Medulla oblongata (tissue), 1 donor: Measurements from ENCODE around the gene CCT5.

Source experiments
- DNase-seq: peaks from one replicate; pipeline ENCODE4 v3.0.0-alpha.2; 2015; ENCODE audit errors: extremely low spot score

CCT5 gene

GRCh38 chr5:10249948-10250805 is at the start of gene CCT5:
TSS of gene CCT5 (plus strand) at chr5:10250280. CDS start at chr5:10250341, 61 bp downstream.
- peak; percentile 98 for DNase-seq

DNA sequence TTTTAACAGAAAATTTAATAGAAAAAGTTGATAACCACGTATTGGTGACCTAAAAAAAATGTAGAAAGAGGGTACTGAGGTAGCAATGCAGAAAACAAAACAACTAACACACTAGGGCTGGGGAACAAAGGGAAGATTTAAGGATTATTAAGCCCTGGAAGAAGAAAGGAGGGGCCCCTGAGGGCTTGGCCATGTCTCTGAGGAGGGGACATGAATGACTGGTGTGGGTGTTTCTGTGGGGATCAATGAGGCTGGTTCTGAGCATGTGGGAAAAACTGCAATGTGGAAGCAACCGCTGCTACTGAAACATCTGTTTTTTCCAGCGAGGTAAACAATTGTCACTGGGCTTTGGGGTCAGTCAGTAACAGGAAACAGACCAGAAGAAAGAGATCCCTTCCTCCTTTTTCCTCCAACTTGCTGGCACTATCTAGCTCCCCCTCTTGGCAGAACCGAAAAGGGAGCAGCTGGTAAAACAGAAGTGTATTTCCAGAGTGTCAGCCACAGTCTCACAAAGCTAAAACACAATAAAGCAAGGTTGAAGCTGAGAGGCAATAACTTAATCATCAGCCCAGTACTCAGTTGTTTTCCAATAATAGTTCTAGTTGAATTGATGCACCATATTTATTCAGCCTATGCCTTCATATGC is 48.7 kb upstream of the CCT5 start:
- DNase-seq, result no peak

DNA sequence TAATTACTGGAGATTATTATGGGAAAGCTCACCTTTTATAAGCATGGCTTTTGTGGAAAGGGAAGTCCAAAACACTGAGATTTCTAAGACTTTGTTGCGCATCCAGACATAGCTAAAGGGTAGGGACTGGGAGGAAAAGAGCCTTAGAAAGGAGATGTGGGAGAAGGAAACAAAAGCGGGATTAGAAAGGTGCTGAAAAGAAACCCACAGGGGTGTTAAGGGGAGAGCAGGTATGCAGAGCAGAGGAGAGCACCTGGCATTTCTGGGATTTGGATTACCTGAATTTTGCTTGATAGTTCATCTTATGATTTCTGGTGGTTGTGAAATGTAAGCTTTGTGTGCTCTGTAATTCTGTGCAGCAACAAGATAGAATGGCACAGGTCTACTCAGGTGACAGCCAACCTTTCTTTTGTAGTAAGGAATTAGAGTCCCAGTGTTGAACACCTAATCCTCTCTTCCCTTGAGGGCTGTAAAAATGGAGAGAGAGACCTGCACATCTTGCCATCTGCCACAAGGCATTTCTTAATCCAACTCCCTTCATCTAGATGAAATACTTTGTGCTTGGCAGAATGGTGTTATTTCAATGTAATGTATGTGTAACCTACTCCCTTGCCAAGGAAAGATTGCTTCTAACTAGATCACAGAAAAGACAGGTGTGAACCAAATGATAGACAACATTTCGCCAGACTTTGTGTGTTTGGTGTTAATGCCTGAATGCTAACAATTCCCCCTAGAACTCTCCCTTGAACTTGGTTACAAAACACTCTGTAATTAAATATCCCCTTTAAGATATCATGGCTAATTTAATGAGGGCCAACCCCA is 47.8 kb upstream of the CCT5 start:
- no peak for DNase-seq

DNA sequence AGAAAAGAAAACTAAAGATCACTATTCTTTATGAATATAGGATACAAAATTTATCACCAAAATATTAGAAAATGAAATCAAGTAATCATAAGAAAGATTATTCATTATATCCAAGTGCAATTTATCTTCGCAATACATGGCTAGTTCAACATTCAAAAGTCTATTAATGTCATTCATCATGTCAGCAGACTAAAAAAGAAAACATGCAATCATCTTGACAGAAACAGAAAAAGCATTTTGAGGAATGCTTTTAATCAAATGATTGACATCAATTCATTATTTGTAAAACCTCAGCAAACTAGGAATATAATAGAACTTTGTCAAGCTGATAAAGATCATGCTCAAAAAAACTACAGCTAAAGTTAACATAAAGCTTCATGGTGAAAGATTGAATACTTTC is 41.1 kb upstream of the CCT5 start:
- DNase-seq, result no peak

GRCh38 chr5:10213316-10213715 is 36.8 kb upstream of the CCT5 start:
- no peak for DNase-seq

GRCh38 chr5:10214041-10214440 is 36.0 kb upstream of the CCT5 start:
- no peak for DNase-seq

GRCh38 chr5:10215366-10215765 is 34.7 kb upstream of the CCT5 start:
- DNase-seq, result no peak

DNA sequence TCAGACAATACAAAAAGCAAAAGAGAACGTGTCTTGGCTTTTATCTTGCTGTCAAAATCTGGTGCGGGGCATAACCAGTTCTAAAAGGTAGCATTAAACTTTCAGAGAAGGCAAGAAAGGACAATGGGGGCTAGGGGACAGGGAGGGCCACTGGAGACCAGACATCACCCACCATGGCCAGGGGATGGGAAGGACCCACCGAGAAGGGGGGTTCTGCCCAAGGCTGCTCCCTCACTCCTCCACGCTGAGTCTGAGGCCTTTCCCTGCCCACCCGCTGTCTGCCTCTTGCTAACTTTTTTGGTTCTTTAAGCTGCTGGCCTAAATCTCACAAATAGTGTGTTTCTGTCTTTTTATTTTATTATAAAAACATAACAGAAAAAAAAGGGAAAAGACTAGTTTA is 34.0 kb upstream of the CCT5 start:
- DNase-seq, result no peak

GRCh38 chr5:10218658-10219057 is 31.4 kb upstream of the CCT5 start:
- DNase-seq, result no peak

- DNase-seq, result no peak
Observed at GRCh38 chr5:10219068-10219467, 31.0 kb upstream of the CCT5 start.

DNA sequence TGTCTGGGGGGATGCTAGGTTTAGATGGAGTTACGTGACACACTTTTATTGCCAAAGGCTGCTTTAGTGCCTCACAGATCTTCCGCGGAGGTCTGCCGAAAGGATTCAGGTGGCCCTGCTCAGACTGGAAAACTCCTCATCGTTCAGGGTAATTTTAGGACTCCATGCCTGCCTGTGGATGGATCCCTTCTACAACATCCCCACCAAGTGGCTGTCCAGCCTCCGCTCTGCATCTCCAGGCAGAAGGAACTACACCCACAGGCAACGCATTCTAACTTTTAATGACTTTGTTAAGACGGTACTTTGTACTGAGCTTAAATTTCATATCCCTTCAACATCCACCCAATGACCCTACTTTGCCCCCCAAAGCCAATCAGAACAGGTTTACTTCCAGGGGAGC is 29.8 kb upstream of the CCT5 start:
- no peak for DNase-seq

DNA sequence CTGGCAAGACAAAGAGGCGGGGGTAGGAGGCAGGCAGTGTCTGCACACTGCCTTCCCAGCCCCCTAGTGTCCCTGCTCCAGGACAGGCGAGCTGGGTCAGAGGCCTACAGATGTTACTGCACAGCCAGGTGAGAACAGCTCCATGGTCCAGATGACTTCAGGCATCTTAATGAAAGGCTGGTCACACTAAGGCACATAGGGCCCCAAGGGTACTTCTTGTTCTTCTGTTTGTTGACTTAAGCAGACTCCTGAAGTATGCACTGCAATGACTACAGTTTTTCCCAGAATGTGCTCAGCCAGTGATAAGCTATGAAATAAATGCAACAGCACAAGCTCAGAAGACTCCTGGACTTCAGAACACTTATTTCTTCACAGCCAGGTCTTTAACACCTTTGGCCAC is 27.8 kb upstream of the CCT5 start:
- no peak for DNase-seq

DNA sequence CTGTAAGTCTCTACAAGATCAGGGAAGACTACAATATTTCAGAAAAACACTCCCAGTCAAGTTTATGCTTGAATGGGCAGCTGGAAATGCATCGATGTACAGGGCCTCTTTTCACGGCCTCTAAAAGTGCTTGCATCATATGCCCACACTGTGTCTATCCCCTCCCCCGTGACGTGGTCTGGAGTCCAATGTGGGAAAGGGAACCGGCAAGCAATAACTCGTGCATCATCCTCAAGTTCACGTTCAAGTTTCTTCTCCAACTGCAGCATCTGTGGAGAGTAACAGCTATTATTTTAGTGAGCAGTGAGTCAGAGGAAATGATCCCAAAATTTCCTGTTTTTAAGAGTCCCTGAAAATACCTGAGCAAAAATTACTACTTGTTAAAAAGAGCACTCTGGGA is 22.7 kb upstream of the CCT5 start:
- DNase-seq, result no peak

DNA sequence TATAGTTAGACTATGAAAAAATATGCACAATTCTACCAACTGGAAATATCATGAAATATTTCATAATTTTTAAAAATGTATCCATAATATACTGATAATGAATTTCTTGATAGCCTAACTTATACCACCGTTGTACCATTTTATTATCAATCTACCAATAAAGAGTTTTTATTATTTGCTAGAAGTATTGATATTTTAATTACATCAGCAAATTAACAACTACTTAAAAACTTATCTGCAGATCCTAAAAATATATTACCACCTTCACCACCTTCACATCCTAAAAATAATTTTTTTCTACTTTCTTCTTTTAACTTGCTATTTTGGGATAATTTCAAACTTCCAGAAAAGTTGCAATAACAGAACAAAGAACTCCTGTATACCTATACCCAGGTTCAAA is 21.8 kb upstream of the CCT5 start:
- DNase-seq, result no peak

- no peak for DNase-seq
Observed at GRCh38 chr5:10229306-10230048, 20.6 kb upstream of the CCT5 start.

GRCh38 chr5:10232386-10232785 is 17.7 kb upstream of the CCT5 start:
- no peak for DNase-seq

GRCh38 chr5:10233011-10233410 is 17.1 kb upstream of the CCT5 start:
- no peak for DNase-seq

DNA sequence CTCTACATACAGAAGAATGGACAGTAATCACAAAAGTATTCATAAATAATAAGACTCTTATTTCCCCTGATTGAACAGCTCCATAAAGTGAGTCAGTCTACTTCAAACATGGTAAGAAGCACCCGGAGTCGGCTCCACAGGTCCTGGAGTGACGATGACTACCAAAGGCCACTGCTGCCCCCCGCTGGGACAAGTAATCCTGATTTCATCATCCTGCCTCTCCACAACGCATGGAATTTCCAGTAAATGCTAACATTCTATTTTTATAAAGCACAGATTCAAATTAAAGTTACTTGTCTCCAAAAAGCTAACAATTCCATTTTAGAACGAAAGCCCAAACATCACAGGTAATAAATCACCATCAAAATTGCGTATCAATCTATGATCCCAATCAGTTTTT is 16.6 kb upstream of the CCT5 start:
- DNase-seq, result peak; percentile 45

DNA sequence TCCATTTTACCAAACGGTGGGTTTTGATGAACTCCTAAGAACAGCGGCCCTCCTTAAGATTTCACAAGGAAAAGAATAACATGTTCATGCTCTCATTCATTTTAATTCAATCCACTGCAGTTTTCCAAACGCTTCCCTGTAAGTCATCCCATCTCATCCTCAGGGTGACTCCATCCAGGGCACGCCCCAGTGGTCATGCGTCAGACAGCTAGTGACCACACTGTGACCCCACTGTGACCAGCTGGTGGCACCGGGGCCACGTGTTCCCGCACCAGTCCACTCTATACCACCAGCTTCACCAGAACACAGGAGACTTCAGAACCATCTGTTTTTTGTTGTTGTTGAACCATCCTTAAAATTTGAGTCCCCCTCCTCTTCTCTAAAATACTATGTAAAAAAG is 14.7 kb upstream of the CCT5 start:
- DNase-seq, result no peak

GRCh38 chr5:10243660-10244240 is 6.3 kb upstream of the CCT5 start:
- DNase-seq, result no peak

DNA sequence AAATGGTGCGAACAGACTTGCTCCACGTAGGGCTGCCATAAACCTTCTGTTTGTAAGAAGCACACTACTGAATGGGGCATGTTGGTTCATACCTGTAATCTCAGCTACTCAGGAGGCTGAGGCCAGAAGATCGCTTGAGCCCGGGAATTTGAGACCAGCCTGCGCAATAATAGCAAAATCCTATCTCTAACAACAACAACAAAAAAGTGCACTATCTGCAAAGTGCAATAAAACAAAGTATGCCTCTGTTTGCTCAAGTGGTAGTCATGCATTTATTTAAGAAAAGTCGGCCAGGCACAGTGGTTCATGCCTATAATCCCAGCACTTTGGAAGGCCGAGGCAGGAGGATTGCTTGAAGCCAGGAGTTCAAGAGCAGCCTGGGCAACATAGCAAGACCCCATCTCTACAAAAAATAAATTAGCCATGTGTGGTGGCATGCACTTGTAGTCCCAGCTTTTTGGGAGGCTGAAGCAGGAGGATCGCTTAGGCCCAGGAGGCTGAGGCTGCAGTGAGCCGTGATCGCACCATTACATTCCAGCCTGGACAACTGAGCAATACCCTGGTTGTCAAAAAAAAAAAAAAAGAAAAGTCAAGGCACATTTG is 5.6 kb upstream of the CCT5 start:
- no peak for DNase-seq
